ENCODE measurements around the gene RHBDF1. TPM values are rescaled to one million over a fixed set of nuclear protein-coding genes. Genes with fewer than 3 reads are reported as not detected.

The RHBDF1 gene
- total and polyA plus RNA-seq, 2 of the 13 experiments (the other 11 are each of a cell fraction or from before 2014, with no cell fraction given): 5.4 to 26.9 TPM

DNA sequence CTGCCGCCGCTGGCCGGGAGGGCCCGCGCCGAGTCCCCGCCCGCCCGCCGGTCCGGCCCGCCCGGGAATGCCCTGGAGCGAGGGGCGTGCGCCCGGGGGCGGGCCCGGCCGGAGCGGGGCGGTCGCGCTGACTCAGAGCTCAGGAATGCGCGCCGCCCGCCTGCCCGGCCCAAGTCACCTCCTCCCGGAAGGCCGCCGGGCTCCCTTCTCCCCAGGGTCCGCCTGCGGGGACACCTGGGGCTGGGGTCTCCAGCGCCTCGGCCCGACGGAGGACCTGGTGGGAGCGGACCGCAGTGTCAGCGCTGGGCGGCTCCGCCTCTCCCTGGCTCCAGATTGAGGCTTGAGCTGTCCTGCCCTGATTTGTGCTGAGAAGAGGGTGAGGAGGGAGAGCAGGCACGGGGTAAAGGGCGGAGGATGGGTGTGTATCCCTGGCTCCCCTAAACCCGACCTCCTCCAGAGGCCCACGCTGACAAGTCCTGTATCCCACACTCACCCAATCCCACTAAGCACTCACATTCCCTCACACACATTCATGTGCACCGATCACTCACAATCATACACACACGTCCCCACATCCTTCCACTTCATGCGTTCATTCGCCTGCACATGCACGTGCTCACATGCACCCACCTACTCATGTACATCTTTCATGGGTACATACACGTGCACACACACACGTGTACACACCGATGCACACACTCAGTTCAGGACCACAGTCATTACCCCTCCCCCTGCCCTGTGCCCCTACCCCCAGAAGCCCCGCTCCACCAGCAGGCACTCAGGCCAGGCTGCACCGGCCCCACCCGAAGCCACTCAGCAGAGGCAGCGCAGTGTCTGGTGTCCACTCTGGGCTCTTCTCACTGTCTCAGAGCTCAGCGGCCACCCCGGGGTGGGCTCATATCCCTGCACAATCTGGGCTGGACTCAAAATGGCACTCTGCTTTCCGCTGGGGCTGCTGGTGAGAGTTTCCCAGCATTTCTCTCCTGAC is at the start of gene RHBDF1 (continued):
- TF ChIP-seq ZBTB44 (CRISPR knock-in tag; IDR thresholded peaks at IDR 0.05): no peak
- TF ChIP-seq EP300 (IDR thresholded peaks at IDR 0.05; ENCODE audit: low read depth in 2 of 2, low read length in 2 of 2): no peak
- TF ChIP-seq EP300 (CRISPR knock-in tag; IDR thresholded peaks at IDR 0.05; ENCODE audit: borderline replicate concordance): no peak
- TF ChIP-seq, protein P1, sequence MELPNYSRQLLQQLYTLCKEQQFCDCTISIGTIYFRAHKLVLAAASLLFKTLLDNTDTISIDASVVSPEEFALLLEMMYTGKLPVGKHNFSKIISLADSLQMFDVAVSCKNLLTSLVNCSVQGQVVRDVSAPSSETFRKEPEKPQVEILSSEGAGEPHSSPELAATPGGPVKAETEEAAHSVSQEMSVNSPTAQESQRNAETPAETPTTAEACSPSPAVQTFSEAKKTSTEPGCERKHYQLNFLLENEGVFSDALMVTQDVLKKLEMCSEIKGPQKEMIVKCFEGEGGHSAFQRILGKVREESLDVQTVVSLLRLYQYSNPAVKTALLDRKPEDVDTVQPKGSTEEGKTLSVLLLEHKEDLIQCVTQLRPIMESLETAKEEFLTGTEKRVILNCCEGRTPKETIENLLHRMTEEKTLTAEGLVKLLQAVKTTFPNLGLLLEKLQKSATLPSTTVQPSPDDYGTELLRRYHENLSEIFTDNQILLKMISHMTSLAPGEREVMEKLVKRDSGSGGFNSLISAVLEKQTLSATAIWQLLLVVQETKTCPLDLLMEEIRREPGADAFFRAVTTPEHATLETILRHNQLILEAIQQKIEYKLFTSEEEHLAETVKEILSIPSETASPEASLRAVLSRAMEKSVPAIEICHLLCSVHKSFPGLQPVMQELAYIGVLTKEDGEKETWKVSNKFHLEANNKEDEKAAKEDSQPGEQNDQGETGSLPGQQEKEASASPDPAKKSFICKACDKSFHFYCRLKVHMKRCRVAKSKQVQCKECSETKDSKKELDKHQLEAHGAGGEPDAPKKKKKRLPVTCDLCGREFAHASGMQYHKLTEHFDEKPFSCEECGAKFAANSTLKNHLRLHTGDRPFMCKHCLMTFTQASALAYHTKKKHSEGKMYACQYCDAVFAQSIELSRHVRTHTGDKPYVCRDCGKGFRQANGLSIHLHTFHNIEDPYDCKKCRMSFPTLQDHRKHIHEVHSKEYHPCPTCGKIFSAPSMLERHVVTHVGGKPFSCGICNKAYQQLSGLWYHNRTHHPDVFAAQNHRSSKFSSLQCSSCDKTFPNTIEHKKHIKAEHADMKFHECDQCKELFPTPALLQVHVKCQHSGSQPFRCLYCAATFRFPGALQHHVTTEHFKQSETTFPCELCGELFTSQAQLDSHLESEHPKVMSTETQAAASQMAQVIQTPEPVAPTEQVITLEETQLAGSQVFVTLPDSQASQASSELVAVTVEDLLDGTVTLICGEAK (IDR thresholded peaks at IDR 0.05): no peak
- TF ChIP-seq, protein P1 (CRISPR knock-in tag; IDR thresholded peaks at IDR 0.05): no peak
- no peak for TF ChIP-seq HOXA5 (CRISPR knock-in tag; IDR thresholded peaks at IDR 0.05)
- TF ChIP-seq ZNF34 (CRISPR knock-in tag; IDR thresholded peaks at IDR 0.05; ENCODE audit: borderline replicate concordance): no peak
- no peak for TF ChIP-seq ZBTB42 (CRISPR knock-in tag; IDR thresholded peaks at IDR 0.05)
- no peak for TF ChIP-seq TEAD2 (CRISPR knock-in tag; IDR thresholded peaks at IDR 0.05)
- no peak for TF ChIP-seq ZNF350 (CRISPR knock-in tag; IDR thresholded peaks at IDR 0.05; ENCODE audit: borderline replicate concordance, low read depth)
- TF ChIP-seq FOXP1 (IDR thresholded peaks at IDR 0.05): no peak
- no peak for TF ChIP-seq FOXP1 (CRISPR knock-in tag; IDR thresholded peaks at IDR 0.05)
- no peak for TF ChIP-seq IRF2 (CRISPR knock-in tag; IDR thresholded peaks at IDR 0.05)
- TF ChIP-seq PRPF4 (IDR thresholded peaks at IDR 0.05; ENCODE audit: low read depth, low read length, poor library complexity, severe bottlenecking): no peak
- TF ChIP-seq MLLT10 (CRISPR knock-in tag; IDR thresholded peaks at IDR 0.05): no peak
- peak; percentile 94 for TF ChIP-seq FOSL2 (CRISPR knock-in tag; IDR thresholded peaks at IDR 0.05)
- no peak for TF ChIP-seq SNAI1 (CRISPR knock-in tag; IDR thresholded peaks at IDR 0.05; ENCODE audit: borderline replicate concordance)
- TF ChIP-seq SP4 (CRISPR knock-in tag; IDR thresholded peaks at IDR 0.05): peak; percentile 57; the same call in 1 of the 2 replicates
- TF ChIP-seq, protein P2, sequence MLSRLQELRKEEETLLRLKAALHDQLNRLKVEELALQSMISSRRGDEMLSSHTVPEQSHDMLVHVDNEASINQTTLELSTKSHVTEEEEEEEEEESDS (CRISPR knock-in tag; IDR thresholded peaks at IDR 0.05; ENCODE audit: borderline replicate concordance): no peak

Data from HepG2 (cell line).